Neural progenitor cell (in vitro differentiated cells): Measurements from ENCODE around the gene MYH7B. TPM values are rescaled to one million over a fixed set of nuclear protein-coding genes. Genes with fewer than 3 reads are reported as not detected.

ENCODE experiments used
- DNase-seq: peaks from one replicate; pipeline ENCODE4 v3.0.0-alpha.2; 2016; ENCODE audit warnings: low spot score
- H2AFZ ChIP-seq: fragments of 200-600 bp; sonication (generic); replicated peaks from 2 replicates; pipeline ENCODE4 v1.6.1; 2016; ENCODE audit warnings: antibody characterized with exemption
- H3F3A ChIP-seq: fragments of 200-600 bp; sonication (generic); 2 replicates; pipeline ENCODE4 v1.6.1; 2016; ENCODE audit warnings: antibody characterized with exemption, low read depth
- H3K27ac ChIP-seq: fragments of 200-600 bp; sonication (generic); 2 replicates; pipeline ENCODE4 v1.5.1; 2016; ENCODE audit warnings: mild to moderate bottlenecking
- H3K27me3 ChIP-seq: fragments of 200-600 bp; sonication (generic); 2 replicates; pipeline ENCODE4 v1.6.1; 2016; ENCODE audit warnings: mild to moderate bottlenecking, moderate library complexity
- H3K36me3 ChIP-seq: fragments of 200-600 bp; sonication (generic); 2 replicates; pipeline ENCODE4 v1.5.1; 2016
- H3K4me1 ChIP-seq: fragments of 200-600 bp; sonication (generic); 2 replicates; pipeline ENCODE4 v1.6.1; 2016; ENCODE audit warnings: mixed run types
- H3K4me2 ChIP-seq: fragments of 200-600 bp; sonication (generic); 2 replicates; pipeline ENCODE4 v1.6.1; 2016
- H3K4me3 ChIP-seq: fragments of 200-600 bp; sonication (generic); 2 replicates; pipeline ENCODE4 v1.5.1; 2016
- H3K79me2 ChIP-seq: fragments of 200-600 bp; sonication (generic); 2 replicates; pipeline ENCODE4 v1.6.1; 2016; ENCODE audit warnings: low read depth
- H3K9ac ChIP-seq: fragments of 200-600 bp; sonication (generic); 2 replicates; pipeline ENCODE4 v1.6.1; 2016
- H3K9me3 ChIP-seq: fragments of 200-600 bp; sonication (generic); 2 replicates; pipeline ENCODE4 v1.5.1; 2016; ENCODE audit warnings: low read depth
- H4K20me1 ChIP-seq: fragments of 200-600 bp; sonication (generic); 2 replicates; pipeline ENCODE4 v1.6.1; 2016; ENCODE audit warnings: low read depth
- H3K27ac Mint-ChIP-seq: 3 replicates; pipeline ENCODE4 v1.8.0; 2021; ENCODE audit warnings: mixed read lengths
- H3K27me3 Mint-ChIP-seq: 2 replicates; pipeline ENCODE4 v1.8.0; 2022; ENCODE audit warnings: low read depth, mild to moderate bottlenecking, inconsistent platforms, moderate library complexity, mixed read lengths; ENCODE audit not compliant: insufficient read depth
- H3K36me3 Mint-ChIP-seq: 3 replicates; pipeline ENCODE4 v1.8.0; 2021; ENCODE audit warnings: mixed read lengths
- H3K4me1 Mint-ChIP-seq: 3 replicates; pipeline ENCODE4 v1.8.0; 2021; ENCODE audit warnings: mixed read lengths
- H3K4me3 Mint-ChIP-seq: 3 replicates; pipeline ENCODE4 v1.8.0; 2021; ENCODE audit warnings: mild to moderate bottlenecking, moderate library complexity, mixed read lengths
- H3K9me3 Mint-ChIP-seq: 3 replicates; pipeline ENCODE4 v1.8.0; 2020; ENCODE audit warnings: mixed read lengths
- EZH2 ChIP-seq: fragments of 200-600 bp; sonication (generic); IDR thresholded peaks from 2 replicates; pipeline ENCODE4 v1.6.1; 2017; ENCODE audit warnings: antibody characterized with exemption, mild to moderate bottlenecking, moderate library complexity
- EZH2phosphoT487 ChIP-seq: fragments of 200-600 bp; sonication (generic); IDR thresholded peaks from 2 replicates; pipeline ENCODE4 v1.6.1; 2017; ENCODE audit warnings: antibody characterized with exemption
- total RNA-seq: library from RNA; depleted of rRNA; stranded (reverse); fragments of >200 nt; gene quantifications from 2 replicates; pipeline ENCODE4 v1.2.3, GENCODE V29; 2015; ENCODE audit warnings: low replicate concordance
- TF ChIP-seq, protein P1 (sequence below): fragments of 200-600 bp; sonication (generic); IDR thresholded peaks from 2 replicates; pipeline ENCODE4 v1.5.1; 2017; ENCODE audit warnings: antibody characterized with exemption, mild to moderate bottlenecking

MYH7B gene
- total RNA-seq, 1 donor from 2014 or later = not detected

DNA sequence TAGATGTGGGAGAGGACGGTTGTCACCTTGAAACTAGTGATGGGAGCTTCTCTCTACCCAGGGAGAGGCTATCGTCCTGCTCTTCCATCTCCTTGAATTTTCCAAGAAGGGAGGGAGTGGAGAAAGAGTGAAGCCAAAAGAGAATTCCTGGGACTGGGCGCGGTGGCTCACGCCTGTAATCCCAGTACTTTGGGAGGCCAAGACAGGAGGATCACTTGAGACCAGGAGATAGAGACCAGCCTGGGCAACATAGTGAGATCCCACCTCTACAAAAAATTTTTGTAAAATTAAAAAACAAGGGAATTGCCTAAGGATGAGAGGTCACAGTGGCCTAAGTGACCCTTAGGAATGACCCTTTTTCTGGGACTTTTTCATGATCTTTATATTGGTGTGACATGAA is 8.8 kb downstream of the MYH7B start:
- Histone ChIP-seq H3K27ac (no peak overlapping the region), H3K79me2 (no peaks in the 10 kb centered on the region), H3K9me3 (no peaks in the 10 kb centered on the region), H3K4me1 (no peaks in the 10 kb centered on the region), H3K4me3 (no peak overlapping the region), H3K9ac (no peak overlapping the region), H4K20me1 (no peaks in the 10 kb centered on the region), H2AFZ (no peak overlapping the region), H3K36me3 (no peaks in the 10 kb centered on the region), H3K4me2 (no peak overlapping the region), H3F3A (no peaks in the 10 kb centered on the region), H3K27me3 (no peaks in the 10 kb centered on the region)
- no peak for TF ChIP-seq EZH2phosphoT487
- Mint-ChIP-seq H3K9me3 (no peaks in the 10 kb centered on the region), H3K4me1 (peaks cover 13% of the 10 kb centered on the region), H3K27ac (peak overlapping the region; percentile 24), H3K27me3 (peaks cover 3% of the 10 kb centered on the region), H3K4me3 (no peak overlapping the region), H3K36me3 (no peaks in the 10 kb centered on the region)
- DNase-seq = no peak

DNA sequence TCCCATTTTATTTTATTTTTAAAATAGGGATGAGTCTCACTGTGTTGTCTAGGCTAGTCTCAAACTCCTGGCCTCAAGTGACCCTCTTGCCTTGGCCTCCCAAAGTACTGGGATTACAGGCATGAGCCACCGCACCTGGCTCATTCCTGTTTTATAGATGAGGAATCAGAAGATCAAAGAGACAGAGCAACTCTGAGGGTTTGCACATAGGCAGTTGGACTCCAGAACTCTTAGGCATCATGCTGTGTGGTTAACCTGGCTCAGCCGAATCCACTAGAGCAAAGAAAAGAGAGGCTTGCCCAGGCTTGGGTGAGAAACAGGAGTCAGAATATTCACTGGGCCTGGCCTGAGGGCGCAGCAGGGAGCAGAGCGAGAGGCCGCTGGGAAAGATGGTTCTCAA is 9.4 kb downstream of the MYH7B start:
- Histone ChIP-seq H3K27ac (no peak overlapping the region), H4K20me1 (no peaks in the 10 kb centered on the region), H3F3A (no peaks in the 10 kb centered on the region), H3K9me3 (no peaks in the 10 kb centered on the region), H3K79me2 (no peaks in the 10 kb centered on the region), H2AFZ (peak overlapping the region; percentile 26), H3K9ac (no peak overlapping the region), H3K36me3 (no peaks in the 10 kb centered on the region), H3K27me3 (no peaks in the 10 kb centered on the region), H3K4me3 (no peak overlapping the region), H3K4me2 (no peak overlapping the region), H3K4me1 (no peaks in the 10 kb centered on the region)
- H3K36me3 Mint-ChIP-seq = no peaks in the 10 kb centered on the region
- TF ChIP-seq EZH2phosphoT487 (no peak), EZH2 (no peak)
- TF ChIP-seq, protein P1, sequence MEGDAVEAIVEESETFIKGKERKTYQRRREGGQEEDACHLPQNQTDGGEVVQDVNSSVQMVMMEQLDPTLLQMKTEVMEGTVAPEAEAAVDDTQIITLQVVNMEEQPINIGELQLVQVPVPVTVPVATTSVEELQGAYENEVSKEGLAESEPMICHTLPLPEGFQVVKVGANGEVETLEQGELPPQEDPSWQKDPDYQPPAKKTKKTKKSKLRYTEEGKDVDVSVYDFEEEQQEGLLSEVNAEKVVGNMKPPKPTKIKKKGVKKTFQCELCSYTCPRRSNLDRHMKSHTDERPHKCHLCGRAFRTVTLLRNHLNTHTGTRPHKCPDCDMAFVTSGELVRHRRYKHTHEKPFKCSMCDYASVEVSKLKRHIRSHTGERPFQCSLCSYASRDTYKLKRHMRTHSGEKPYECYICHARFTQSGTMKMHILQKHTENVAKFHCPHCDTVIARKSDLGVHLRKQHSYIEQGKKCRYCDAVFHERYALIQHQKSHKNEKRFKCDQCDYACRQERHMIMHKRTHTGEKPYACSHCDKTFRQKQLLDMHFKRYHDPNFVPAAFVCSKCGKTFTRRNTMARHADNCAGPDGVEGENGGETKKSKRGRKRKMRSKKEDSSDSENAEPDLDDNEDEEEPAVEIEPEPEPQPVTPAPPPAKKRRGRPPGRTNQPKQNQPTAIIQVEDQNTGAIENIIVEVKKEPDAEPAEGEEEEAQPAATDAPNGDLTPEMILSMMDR = no peak
- no peak for DNase-seq
- H3K4me3 Mint-ChIP-seq = no peak overlapping the region
- peaks cover 5% of the 10 kb centered on the region for H3K27me3 Mint-ChIP-seq
- no peaks in the 10 kb centered on the region for H3K9me3 Mint-ChIP-seq
- H3K4me1 Mint-ChIP-seq = peaks cover 13% of the 10 kb centered on the region
- no peak overlapping the region for H3K27ac Mint-ChIP-seq

DNA sequence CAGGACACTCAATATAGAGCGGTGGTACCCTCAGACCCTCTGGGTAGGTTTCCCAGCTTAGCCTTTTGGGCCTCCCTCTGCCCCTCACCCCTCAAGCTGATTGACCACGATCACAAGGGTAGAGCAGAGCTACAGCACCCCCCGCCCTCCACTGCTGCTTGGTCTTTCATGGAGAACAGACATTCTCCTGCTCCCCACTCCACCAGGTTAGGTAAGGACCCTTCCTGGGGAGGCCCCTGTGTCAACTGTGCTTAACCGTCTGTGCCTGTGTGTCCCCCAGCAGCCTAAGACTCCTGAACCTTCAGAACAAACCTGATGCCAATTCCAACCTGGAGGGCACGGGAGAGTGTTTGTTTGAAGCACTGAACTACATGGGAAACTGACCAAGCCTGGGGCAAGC is 11.8 kb downstream of the MYH7B start:
- Histone ChIP-seq H3K79me2 (no peaks in the 10 kb centered on the region), H3K27ac (no peak overlapping the region), H3K36me3 (no peaks in the 10 kb centered on the region), H3K27me3 (no peaks in the 10 kb centered on the region), H4K20me1 (no peaks in the 10 kb centered on the region), H3K9ac (no peak overlapping the region), H3F3A (no peaks in the 10 kb centered on the region), H2AFZ (no peak overlapping the region), H3K9me3 (no peaks in the 10 kb centered on the region), H3K4me2 (no peak overlapping the region), H3K4me1 (peaks cover 8% of the 10 kb centered on the region), H3K4me3 (no peak overlapping the region)
- Mint-ChIP-seq H3K4me3 (no peak overlapping the region), H3K27ac (no peak overlapping the region), H3K4me1 (peaks cover 10% of the 10 kb centered on the region), H3K27me3 (peaks cover 10% of the 10 kb centered on the region), H3K9me3 (no peaks in the 10 kb centered on the region), H3K36me3 (no peaks in the 10 kb centered on the region)
- TF ChIP-seq, protein P1 = no peak
- TF ChIP-seq EZH2 = no peak
- TF ChIP-seq EZH2phosphoT487 = no peak
- no peak for DNase-seq

DNA sequence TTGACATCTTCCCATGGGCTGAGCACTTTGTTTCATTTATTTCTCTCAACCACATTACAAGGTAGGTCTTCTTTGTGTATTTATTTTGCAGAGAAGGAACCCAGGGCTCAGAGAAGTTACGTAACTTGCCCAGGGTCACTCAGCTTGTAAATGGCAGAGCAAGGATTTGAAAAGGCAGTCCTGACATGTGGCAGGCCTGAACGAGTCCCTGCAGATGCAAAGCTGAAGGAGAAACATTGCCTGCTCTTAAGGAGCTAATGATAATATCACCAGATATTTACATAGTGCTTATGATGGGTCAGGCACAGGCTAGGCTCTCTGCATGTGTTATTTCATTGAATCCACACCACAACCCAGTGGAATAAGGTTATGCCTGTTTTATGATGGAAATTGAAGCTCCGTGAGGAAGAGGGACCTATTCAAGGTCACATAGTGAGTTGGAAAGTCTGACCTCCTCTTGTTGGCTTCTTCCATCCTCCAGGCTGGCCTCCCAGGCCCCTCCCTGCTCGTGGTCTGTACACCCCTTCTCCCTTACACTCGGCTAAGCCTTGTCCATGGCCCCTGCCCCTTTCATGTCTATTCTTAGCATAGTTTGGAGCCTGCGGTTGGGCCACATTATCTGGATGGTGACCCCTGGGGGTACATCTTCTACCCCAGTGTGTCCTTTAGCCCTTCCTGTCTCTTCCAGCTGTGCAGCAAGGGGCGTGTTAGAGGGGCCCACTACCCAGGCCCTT is 12.5 kb downstream of the MYH7B start:
- H3K4me1 Mint-ChIP-seq = peaks cover 10% of the 10 kb centered on the region
- TF ChIP-seq, protein P1 = no peak
- no peak for TF ChIP-seq EZH2
- no peak for TF ChIP-seq EZH2phosphoT487

More for the DNA sequence above, 12.5 kb downstream of the MYH7B start:
- H3K4me2 ChIP-seq = no peak overlapping the region
- no peak overlapping the region for H2AFZ ChIP-seq
- no peaks in the 10 kb centered on the region for H3F3A ChIP-seq
- no peak for DNase-seq
- H3K27me3 ChIP-seq = no peaks in the 10 kb centered on the region
- no peak overlapping the region for H3K9ac ChIP-seq
- H3K27ac Mint-ChIP-seq = no peak overlapping the region
- H3K9me3 Mint-ChIP-seq = no peaks in the 10 kb centered on the region
- no peaks in the 10 kb centered on the region for H3K79me2 ChIP-seq
- H3K36me3 Mint-ChIP-seq = no peaks in the 10 kb centered on the region
- H3K36me3 ChIP-seq = no peaks in the 10 kb centered on the region
- no peak overlapping the region for H3K4me3 Mint-ChIP-seq
- H3K9me3 ChIP-seq = no peaks in the 10 kb centered on the region
- no peaks in the 10 kb centered on the region for H4K20me1 ChIP-seq
- peaks cover 10% of the 10 kb centered on the region for H3K27me3 Mint-ChIP-seq
- H3K27ac ChIP-seq = no peak overlapping the region
- H3K4me3 ChIP-seq = no peak overlapping the region
- H3K4me1 ChIP-seq = peaks cover 8% of the 10 kb centered on the region
